ENCODE data around the gene IHH.

IHH gene

DNA sequence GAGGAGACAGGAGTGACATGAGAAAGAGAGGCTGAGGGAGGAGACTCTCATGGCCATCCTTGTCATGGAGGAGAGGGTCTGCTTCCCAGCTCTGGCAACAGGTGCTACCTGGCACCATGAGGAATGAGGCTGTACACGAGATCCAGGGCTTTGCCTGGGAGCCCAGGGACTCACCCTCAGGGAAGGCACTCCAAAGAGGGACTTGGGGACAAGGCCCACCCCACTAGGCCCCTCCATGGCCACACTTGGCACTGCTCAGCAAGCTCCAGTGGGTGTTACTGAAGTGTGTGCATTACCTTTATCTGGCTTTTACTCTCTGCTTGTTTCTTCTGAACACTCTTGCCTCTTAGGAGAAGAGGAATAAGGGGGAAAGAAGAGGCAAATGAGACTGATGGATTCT lies 22.1 kb downstream of the IHH start:
- CTCF ChIA-PET: interaction anchor here (0.6 to 3.0 kb wide), 5 partner anchors 9 to 81 kb away, joined by 3 to 16 read pairs (median 4); no protein-coding TSS in a partner anchor
- TF ChIP-seq ZNF114 (tag by site-specific recombination; IDR thresholded peaks at IDR 0.05): no peak
- TF ChIP-seq SCRT2 (tag by site-specific recombination; IDR thresholded peaks at IDR 0.05): 0 out of 2 replicates have a peak, but pooled peaks have one; percentile 15
- H3K9me3 ChIP-seq (ENCODE audit: control insufficient read depth, insufficient read depth, low read depth, low read length): no peaks in the 10 kb centered on the region
- POLR2A ChIA-PET: no interaction called here
- H3K4me3 ChIP-seq (ENCODE audit: low read depth, low read length): no peak overlapping the region
- no peaks in the 10 kb centered on the region for H3K36me3 ChIP-seq (ENCODE audit: control insufficient read depth in 2 of 2, insufficient read depth in 1 of 2, low read length in 2 of 2)
- no peak overlapping the region for H3K27ac ChIP-seq (ENCODE audit: extremely low read depth, low read depth, low read length)
- no peaks in the 10 kb centered on the region for H3K4me1 ChIP-seq (ENCODE audit: control insufficient read depth, insufficient read depth, low read length)

- no peak overlapping the region for H3K4me3 ChIP-seq (ENCODE audit: low read depth, low read length)
- no peaks in the 10 kb centered on the region for H3K4me1 ChIP-seq (ENCODE audit: control insufficient read depth, insufficient read depth, low read length)
- no peaks in the 10 kb centered on the region for H3K9me3 ChIP-seq (ENCODE audit: control insufficient read depth, insufficient read depth, low read depth, low read length)
- ChIA-PET CTCF (interaction anchor here (0.6 to 3.0 kb wide), 6 partner anchors 8 to 81 kb away, joined by 3 to 16 read pairs (median 4); no protein-coding TSS in a partner anchor), POLR2A (no interaction called here)
- TF ChIP-seq ZNF37A (tag by site-specific recombination; IDR thresholded peaks at IDR 0.05) (no peak), ZNF416 (tag by site-specific recombination; IDR thresholded peaks at IDR 0.05) (no peak), HOXC10 (CRISPR knock-in tag; IDR thresholded peaks at IDR 0.05) (no peak), ZNF610 (tag by site-specific recombination; IDR thresholded peaks at IDR 0.05; ENCODE audit: borderline replicate concordance) (no peak)
- TF ChIP-seq, protein P1, sequence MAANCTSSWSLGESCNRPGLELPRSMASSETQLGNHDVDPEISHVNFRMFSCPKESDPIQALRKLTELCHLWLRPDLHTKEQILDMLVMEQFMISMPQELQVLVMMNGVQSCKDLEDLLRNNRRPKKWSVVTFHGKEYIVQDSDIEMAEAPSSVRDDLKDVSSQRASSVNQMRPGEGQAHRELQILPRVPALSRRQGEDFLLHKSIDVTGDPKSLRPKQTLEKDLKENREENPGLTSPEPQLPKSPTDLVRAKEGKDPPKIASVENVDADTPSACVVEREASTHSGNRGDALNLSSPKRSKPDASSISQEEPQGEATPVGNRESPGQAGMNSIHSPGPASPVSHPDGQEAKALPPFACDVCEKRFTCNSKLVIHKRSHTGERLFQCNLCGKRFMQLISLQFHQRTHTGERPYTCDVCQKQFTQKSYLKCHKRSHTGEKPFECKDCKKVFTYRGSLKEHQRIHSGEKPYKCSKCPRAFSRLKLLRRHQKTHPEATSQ (tag by site-specific recombination; IDR thresholded peaks at IDR 0.05): no peak
- no peak overlapping the region for H3K27ac ChIP-seq (ENCODE audit: extremely low read depth, low read depth, low read length)
- no peaks in the 10 kb centered on the region for H3K36me3 ChIP-seq (ENCODE audit: control insufficient read depth in 2 of 2, insufficient read depth in 1 of 2, low read length in 2 of 2)
Observed at GRCh38 chr2:219037783-219038499, 22.8 kb downstream of the IHH start.

DNA sequence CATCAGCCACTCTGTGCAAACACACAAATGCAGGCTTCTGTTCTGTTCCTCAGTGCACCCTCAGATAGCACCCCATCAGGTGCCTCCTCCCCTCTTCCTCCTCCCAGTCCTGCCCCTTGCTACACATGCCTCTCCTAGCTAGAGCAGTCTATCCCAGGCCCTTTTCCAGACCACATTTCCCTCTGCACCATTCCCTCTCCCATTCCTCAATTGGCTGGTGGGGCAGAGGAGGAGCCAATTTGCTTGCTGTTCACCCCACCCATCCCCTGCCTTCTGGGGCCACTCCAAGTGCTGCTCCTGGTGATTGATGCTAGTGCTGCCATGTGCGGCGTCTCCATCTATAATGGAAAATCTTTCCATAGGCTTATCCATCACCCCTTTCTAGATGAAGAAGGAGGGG lies 24.8 kb downstream of the IHH start:
- Histone ChIP-seq H3K27ac (ENCODE audit: extremely low read depth, low read depth, low read length) (no peak overlapping the region), H3K36me3 (ENCODE audit: control insufficient read depth in 2 of 2, insufficient read depth in 1 of 2, low read length in 2 of 2) (no peaks in the 10 kb centered on the region), H3K9me3 (ENCODE audit: control insufficient read depth, insufficient read depth, low read depth, low read length) (no peaks in the 10 kb centered on the region), H3K4me1 (ENCODE audit: control insufficient read depth, insufficient read depth, low read length) (no peaks in the 10 kb centered on the region), H3K4me3 (ENCODE audit: low read depth, low read length) (no peak overlapping the region)
- POLR2A ChIA-PET: no interaction called here
- CTCF ChIA-PET: interaction anchor here (0.7 to 1.3 kb wide), 6 partner anchors 12 to 281 kb away, joined by 3 to 5 read pairs (median 4); no protein-coding TSS in a partner anchor
- TF ChIP-seq ZBTB7A (tag by site-specific recombination; IDR thresholded peaks at IDR 0.05; ENCODE audit: low read depth) (no peak), ZSCAN23 (tag by site-specific recombination; IDR thresholded peaks at IDR 0.05) (no peak)

DNA sequence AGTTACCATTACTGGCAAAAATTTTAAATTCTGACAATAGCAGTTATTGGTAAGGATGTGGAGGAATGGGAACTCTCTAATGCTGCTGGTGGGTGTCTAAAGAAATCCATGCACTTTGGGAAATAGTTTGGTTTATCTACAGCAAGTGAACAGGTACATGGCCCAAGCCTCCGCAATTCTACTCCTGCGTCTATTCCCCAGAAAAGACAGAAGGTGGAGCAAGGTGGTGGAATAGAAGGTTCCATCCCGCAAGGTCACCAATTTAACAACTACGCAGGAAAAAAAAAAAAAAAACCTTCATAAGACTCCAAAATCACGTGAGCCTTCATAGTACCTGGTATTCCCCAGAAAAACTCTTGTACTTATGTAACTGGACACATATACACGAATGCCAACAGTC lies 25.9 kb downstream of the IHH start:
- ChIA-PET CTCF (interaction anchor here (0.9 to 1.3 kb wide), 4 partner anchors 55 to 97 kb away, joined by 3 to 5 read pairs (median 4); no protein-coding TSS in a partner anchor), POLR2A (no interaction called here)
- Histone ChIP-seq H3K4me1 (ENCODE audit: control insufficient read depth, insufficient read depth, low read length) (no peaks in the 10 kb centered on the region), H3K27ac (ENCODE audit: extremely low read depth, low read depth, low read length) (no peak overlapping the region), H3K36me3 (ENCODE audit: control insufficient read depth in 2 of 2, insufficient read depth in 1 of 2, low read length in 2 of 2) (no peaks in the 10 kb centered on the region), H3K4me3 (ENCODE audit: low read depth, low read length) (no peak overlapping the region), H3K9me3 (ENCODE audit: control insufficient read depth, insufficient read depth, low read depth, low read length) (no peaks in the 10 kb centered on the region)
- TF ChIP-seq REST (tag by site-specific recombination; IDR thresholded peaks at IDR 0.05): no peak
- no peak for TF ChIP-seq ZBTB26 (tag by site-specific recombination; optimal IDR thresholded peaks at IDR 0.05)
- no peak for TF ChIP-seq ZFHX2 (tag by site-specific recombination; conservative IDR thresholded peaks at IDR 0.05)
- TF ChIP-seq, protein P2, sequence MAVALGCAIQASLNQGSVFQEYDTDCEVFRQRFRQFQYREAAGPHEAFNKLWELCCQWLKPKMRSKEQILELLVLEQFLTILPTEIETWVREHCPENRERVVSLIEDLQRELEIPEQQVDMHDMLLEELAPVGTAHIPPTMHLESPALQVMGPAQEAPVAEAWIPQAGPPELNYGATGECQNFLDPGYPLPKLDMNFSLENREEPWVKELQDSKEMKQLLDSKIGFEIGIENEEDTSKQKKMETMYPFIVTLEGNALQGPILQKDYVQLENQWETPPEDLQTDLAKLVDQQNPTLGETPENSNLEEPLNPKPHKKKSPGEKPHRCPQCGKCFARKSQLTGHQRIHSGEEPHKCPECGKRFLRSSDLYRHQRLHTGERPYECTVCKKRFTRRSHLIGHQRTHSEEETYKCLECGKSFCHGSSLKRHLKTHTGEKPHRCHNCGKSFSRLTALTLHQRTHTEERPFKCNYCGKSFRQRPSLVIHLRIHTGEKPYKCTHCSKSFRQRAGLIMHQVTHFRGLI (tag by site-specific recombination; IDR thresholded peaks at IDR 0.05): no peak
- no peak for TF ChIP-seq ZNF76 (tag by site-specific recombination; IDR thresholded peaks at IDR 0.05; ENCODE audit: borderline replicate concordance, low read depth)
- TF ChIP-seq PATZ1 (tag by site-specific recombination; IDR thresholded peaks at IDR 0.05): no peak
- no peak for TF ChIP-seq ZNF311 (tag by site-specific recombination; IDR thresholded peaks at IDR 0.05; ENCODE audit: borderline replicate concordance)
- TF ChIP-seq ZNF521 (tag by site-specific recombination; IDR thresholded peaks at IDR 0.05): no peak
